ENCODE data around the gene SMOC2. TPM values are rescaled to one million over a fixed set of nuclear protein-coding genes. Genes with fewer than 3 reads are reported as not detected.

Gene SMOC2
- total and polyA plus RNA-seq, 2 of the 4 experiments (the other 2 are of a cell fraction): not detected

- ChIA-PET POLR2A (ENCODE audit: unreplicated experiment) (no interaction called here), CTCF (no interaction called here)
- Histone ChIP-seq H3K9ac (ENCODE audit: low read depth, low read length) (no peak overlapping the region), H3K18ac (ENCODE audit: low read depth, low read length) (no peak overlapping the region), H3K56ac (ENCODE audit: extremely low read depth, insufficient read depth, low read length) (no peak overlapping the region), H3K4me1 (ENCODE audit: control insufficient read depth, insufficient read depth, low read length) (no peaks in the 10 kb centered on the region), H2AK5ac (ENCODE audit: low read depth, low read length) (no peak overlapping the region), H3K36me3 (ENCODE audit: control insufficient read depth, insufficient read depth, low read length) (no peaks in the 10 kb centered on the region), H3K9me3 (ENCODE audit: control insufficient read depth, insufficient read depth, low read length) (peaks cover 29% of the 10 kb centered on the region), H4K20me1 (ENCODE audit: insufficient read depth, low read length) (no peaks in the 10 kb centered on the region; the same call in 1 of the 2 replicates), H2AFZ (replicated peaks; ENCODE audit: low read length, poor library complexity) (no peak overlapping the region), H3K14ac (replicated peaks; ENCODE audit: low read depth, low read length) (no peak overlapping the region), H3K79me1 (ENCODE audit: low read depth in 1 of 2, low read length in 2 of 2) (no peaks in the 10 kb centered on the region), H4K8ac (ENCODE audit: low read depth in 2 of 2, low read length in 2 of 2) (no peak overlapping the region), H3K9me1 (ENCODE audit: insufficient read depth, low read length) (no peaks in the 10 kb centered on the region), H2AK9ac (replicated peaks; ENCODE audit: low read depth, low read length, poor library complexity) (no peak overlapping the region), H3K4me3 (ENCODE audit: insufficient read depth, low read depth, low read length) (no peak overlapping the region), H3K23ac (ENCODE audit: low read depth, low read length) (no peak overlapping the region), H4K5ac (ENCODE audit: low read depth, low read length) (no peak overlapping the region), H2BK20ac (ENCODE audit: low read depth, low read length) (no peak overlapping the region), H3K4ac (ENCODE audit: low read depth, low read length) (no peak overlapping the region), H2BK5ac (ENCODE audit: low read depth, low read length, poor library complexity, severe bottlenecking) (no peak overlapping the region), H2BK15ac (ENCODE audit: low read depth, low read length) (no peak overlapping the region), H3K4me2 (ENCODE audit: low read depth, low read length) (no peak overlapping the region), H4K91ac (ENCODE audit: insufficient read depth, low read depth, low read length) (no peak overlapping the region), H3K27ac (ENCODE audit: insufficient read depth, low read length) (no peak overlapping the region), H2BK120ac (ENCODE audit: low read depth, low read length) (no peak overlapping the region), H3K27me3 (ENCODE audit: control insufficient read depth, insufficient read depth, low read length) (no peaks in the 10 kb centered on the region)
- 57% methylated on average over 6 of the region's 11 CpGs; no CpG with 5 or more reads in 1 of the 2 experiments for WGBS, 2 experiments (ENCODE audit: extremely low coverage in 2 of 2, insufficient read length in 1 of 2)
- intact Hi-C loops (cut with micrococcal nuclease) (no loop called here), in situ Hi-C loops (cut with MboI; ENCODE audit: low sequenced_read_pairs) (no loop called here), dilution Hi-C loops (cut with HindIII; ENCODE audit: low sequenced_read_pairs, unreplicated experiment) (no loop called here)
- no peak for DNase-seq
- ATAC-seq (ENCODE audit: low read depth): no peak
- TF ChIP-seq MAFK (IDR thresholded peaks at IDR 0.05; ENCODE audit: low read depth, low read length) (no peak), RFX5 (IDR thresholded peaks at IDR 0.05; ENCODE audit: low read depth, low read length) (no peak), CTCF (conservative IDR thresholded peaks at IDR 0.05; ENCODE audit: low read depth, low read length) (no peak), ELK1 (IDR thresholded peaks at IDR 0.05; ENCODE audit: borderline replicate concordance, low read depth, low read length) (no peak), CEBPB (IDR thresholded peaks at IDR 0.05; ENCODE audit: low read depth, low read length) (no peak), NFE2L2 (IDR thresholded peaks at IDR 0.05; ENCODE audit: low read depth, low read length) (no peak), BHLHE40 (IDR thresholded peaks at IDR 0.05; ENCODE audit: low read depth, low read length) (no peak), FOS (IDR thresholded peaks at IDR 0.05; ENCODE audit: low read depth, low read length) (no peak), USF2 (IDR thresholded peaks at IDR 0.05; ENCODE audit: low read depth, low read length) (no peak)
- BruUV-seq (replicated peaks): no TSS peak
Observed at GRCh38 chr6:168596344-168596743, 155.4 kb downstream of the SMOC2 start.

Measured in IMR-90 (cell line).